Kidney epithelial cell (primary cell): Measurements from ENCODE around the gene MCC. TPM values are rescaled to one million over a fixed set of nuclear protein-coding genes. Genes with fewer than 3 reads are reported as not detected.

Experiments
- DNase-seq: peaks from one replicate; pipeline ENCODE4 v3.0.0-alpha.2; 2010; ENCODE audit warnings: low read depth
- H3K27me3 ChIP-seq: 2 replicates; pipeline ENCODE4 v1.6.0; 2011; ENCODE audit warnings: low read length; ENCODE audit not compliant: control insufficient read depth, insufficient read depth
- H3K36me3 ChIP-seq: 2 replicates; pipeline ENCODE4 v1.5.1; 2011; ENCODE audit warnings: low read length; ENCODE audit not compliant: control insufficient read depth, insufficient read depth
- H3K4me3 ChIP-seq: 2 replicates; pipeline ENCODE4 v1.5.1; 2011; ENCODE audit warnings: low read depth, mild to moderate bottlenecking, control low read depth, low read length
- CTCF ChIP-seq: IDR thresholded peaks from 2 replicates; pipeline ENCODE4 v1.5.1; 2011; ENCODE audit warnings: mild to moderate bottlenecking, moderate library complexity, low read length, control low read depth, inconsistent platforms; ENCODE audit not compliant: insufficient read depth, poor library complexity, severe bottlenecking
- total RNA-seq: library from RNA; depleted of rRNA; stranded (reverse); fragments of >200 nt; gene quantifications from 2 replicates; pipeline ENCODE4 v1.2.3, GENCODE V29; 2015

The MCC gene
- total RNA-seq, 1 donor from 2014 or later: 16.7 TPM

- no peak for TF ChIP-seq CTCF
- no peaks in the 10 kb centered on the region for H3K27me3 ChIP-seq
- H3K4me3 ChIP-seq: no peak overlapping the region
- DNase-seq: no peak
- peaks cover 1% of the 10 kb centered on the region for H3K36me3 ChIP-seq
Measured at GRCh38 chr5:113048931-113049330, 439.3 kb downstream of the MCC start.

GRCh38 chr5:113047733-113048652 lies 440.3 kb downstream of the MCC start:
- no peak for TF ChIP-seq CTCF
- H3K36me3 ChIP-seq: no peaks in the 10 kb centered on the region
- DNase-seq: no peak

GRCh38 chr5:113047234-113047633 lies 441.0 kb downstream of the MCC start:
- no peaks in the 10 kb centered on the region for H3K27me3 ChIP-seq
- no peak overlapping the region for H3K4me3 ChIP-seq
- DNase-seq: peak; percentile 73
- no peak for TF ChIP-seq CTCF
- H3K36me3 ChIP-seq: no peaks in the 10 kb centered on the region

More at GRCh38 chr5:113047733-113048652, 440.3 kb downstream of the MCC start:
- Histone ChIP-seq H3K4me3 (no peak overlapping the region), H3K27me3 (no peaks in the 10 kb centered on the region)

GRCh38 chr5:113044776-113045465 lies 443.3 kb downstream of the MCC start:
- no peak for TF ChIP-seq CTCF
- DNase-seq: no peak
- Histone ChIP-seq H3K27me3 (no peaks in the 10 kb centered on the region), H3K4me3 (no peak overlapping the region), H3K36me3 (no peaks in the 10 kb centered on the region)

GRCh38 chr5:113043491-113043931 lies 444.7 kb downstream of the MCC start:
- no peaks in the 10 kb centered on the region for H3K27me3 ChIP-seq
- H3K4me3 ChIP-seq: no peak overlapping the region
- H3K36me3 ChIP-seq: no peaks in the 10 kb centered on the region
- peak; percentile 16 for TF ChIP-seq CTCF
- no peak for DNase-seq
